Measurements from ENCODE around the gene DNAJA2. TPM values are rescaled to one million over a fixed set of nuclear protein-coding genes. Genes with fewer than 3 reads are reported as not detected.

The DNAJA2 gene
- total RNA-seq, 4 donors from 2014 or later = 30.5 to 45.7 (median 36.5) TPM

- TF ChIP-seq CTCF (IDR thresholded peaks at IDR 0.05) = peak; percentile 53 to 82 (median 65)
- TF ChIP-seq POLR2A (IDR thresholded peaks at IDR 0.05) = no peak
- Histone ChIP-seq H3K36me3 (no peaks in the 10 kb centered on the region), H3K9me3 (peaks cover 0 to 4% (median 0%) of the 10 kb centered on the region in 4 donors), H3K27ac (no peak overlapping the region), H3K4me3 (no peak overlapping the region), H3K4me1 (no peaks in the 10 kb centered on the region), H3K27me3 (no peaks in the 10 kb centered on the region)
- DNase-seq = peak in 2 of 3 donors; percentile 44 to 74
These were observed 64.7 kb downstream of the DNAJA2 start for GRCh38 chr16:46908540-46909372.

GRCh38 chr16:46907061-46907774 lies 66.3 kb downstream of the DNAJA2 start:
- Histone ChIP-seq H3K9me3 (peaks cover 0 to 4% (median 0%) of the 10 kb centered on the region in 4 donors), H3K27ac (no peak overlapping the region), H3K27me3 (no peaks in the 10 kb centered on the region), H3K4me1 (no peaks in the 10 kb centered on the region), H3K4me3 (no peak overlapping the region), H3K36me3 (no peaks in the 10 kb centered on the region)
- TF ChIP-seq POLR2A (IDR thresholded peaks at IDR 0.05) (no peak), CTCF (IDR thresholded peaks at IDR 0.05) (no peak)
- DNase-seq = no peak

GRCh38 chr16:46906360-46907060 lies 67.0 kb downstream of the DNAJA2 start:
- TF ChIP-seq POLR2A (IDR thresholded peaks at IDR 0.05) (no peak), CTCF (IDR thresholded peaks at IDR 0.05) (no peak)
- H3K9me3 ChIP-seq = peaks cover 0 to 4% (median 0%) of the 10 kb centered on the region in 4 donors
- no peak for DNase-seq
- H3K27ac ChIP-seq = no peak overlapping the region
- H3K4me1 ChIP-seq = no peaks in the 10 kb centered on the region
- no peak overlapping the region for H3K4me3 ChIP-seq
- no peaks in the 10 kb centered on the region for H3K36me3 ChIP-seq
- H3K27me3 ChIP-seq = no peaks in the 10 kb centered on the region

Other genes with a start within 250 kb of the DNAJA2 start
- gene MYLK3, start 225.3 kb downstream of the DNAJA2 start, total RNA-seq = not detected
- 10 to 100 TPM in 2 of 4 donors, 1 to 10 TPM in 2; 7.9 to 13.5 (median 10.6) TPM for gene C16orf87, start 142.5 kb downstream of the DNAJA2 start, total RNA-seq
- gene GPT2, start 89.3 kb downstream of the DNAJA2 start, total RNA-seq = 10 to 100 TPM in 3 of 4 donors, 1 to 10 TPM in 1; 9.6 to 23.1 (median 18.2) TPM
- gene NETO2, start 170.3 kb upstream of the DNAJA2 start, total RNA-seq = 1 to 10 TPM; 1.7 to 9.9 (median 5.7) TPM